Naive thymus-derived CD4-positive, alpha-beta T cell (primary cell): Measurements from ENCODE around the gene ADAMTS6. TPM values are rescaled to one million over a fixed set of nuclear protein-coding genes. Genes with fewer than 3 reads are reported as not detected.

Experiments used
- ATAC-seq: fragments of 150-1000 bp; cut with Tn5 transposase; 2 replicates; pipeline ENCODE4 v1.10.0; 2021; ENCODE audit warnings: mild to moderate bottlenecking, moderate library complexity
- CTCF ChIA-PET: fragments of 350-600 bp; sonication (Branson Sonifier 250); formaldehyde crosslinking; loops from one replicate; lab custom pipeline; 2021; ENCODE audit warnings: antibody characterized with exemption; lab: Charles Lee
- POLR2A ChIA-PET: fragments of 350-600 bp; sonication (Branson Sonifier 250); formaldehyde crosslinking; loops from one replicate; lab custom pipeline; 2021; ENCODE audit warnings: antibody characterized with exemption, inconsistent platforms; lab: Charles Lee
- DNase-seq, 9 donors: peaks; one replicate each; pipeline versions ENCODE4 v3.0.0 to v3.0.0-alpha.2; 2020 to 2022; ENCODE audit warnings: mixed read lengths in 1 of 9
- H3K27ac ChIP-seq: one replicate; pipeline ENCODE4 v1.7.0; 2013; ENCODE audit warnings: mild to moderate bottlenecking, low read depth, low read length, moderate library complexity
- H3K27me3 ChIP-seq, 2 donors: one replicate each; pipeline ENCODE4 v1.7.0; 2013; ENCODE audit warnings: low read length in 2 of 2, mild to moderate bottlenecking in 2 of 2, moderate library complexity in 2 of 2; ENCODE audit not compliant: control insufficient read depth in 2 of 2, insufficient read depth in 2 of 2
- H3K36me3 ChIP-seq, 3 experiments: 1 replicate in 2 of 3; 2 replicates in 1 of 3; pipeline ENCODE4 v1.7.0; 2013; ENCODE audit warnings: low read length in 3 of 3, mild to moderate bottlenecking in 3 of 3, moderate library complexity in 1 of 3; ENCODE audit not compliant: insufficient read depth in 3 of 3, control insufficient read depth in 2 of 3
- H3K4me1 ChIP-seq, 2 donors: one replicate each; pipeline ENCODE4 v1.7.0; 2013; ENCODE audit warnings: low read length in 2 of 2, mild to moderate bottlenecking in 2 of 2, moderate library complexity in 1 of 2; ENCODE audit not compliant: control insufficient read depth in 2 of 2, insufficient read depth in 2 of 2
- H3K4me3 ChIP-seq: 2 replicates; pipeline ENCODE4 v1.7.0; 2013; ENCODE audit warnings: mild to moderate bottlenecking, low read length
- H3K9me3 ChIP-seq, 3 experiments: 1 replicate in 2 of 3; 2 replicates in 1 of 3; pipeline ENCODE4 v1.7.0; 2013; ENCODE audit warnings: low read length in 3 of 3; ENCODE audit not compliant: control insufficient read depth in 2 of 3
- H3K27ac Mint-ChIP-seq, 9 donors: one replicate each; pipeline ENCODE4 v1.8.0; 2020 to 2022; ENCODE audit warnings: mixed read lengths in 9 of 9, mild to moderate bottlenecking in 8 of 9, moderate library complexity in 5 of 9, inconsistent platforms in 2 of 9
- H3K27me3 Mint-ChIP-seq, 5 donors: one replicate each; pipeline ENCODE4 v1.8.0; 2021 to 2022; ENCODE audit warnings: mixed read lengths in 5 of 5, mild to moderate bottlenecking in 1 of 5
- H3K36me3 Mint-ChIP-seq, 5 donors: one replicate each; pipeline ENCODE4 v1.8.0; 2020 to 2022; ENCODE audit warnings: mixed read lengths in 5 of 5, mild to moderate bottlenecking in 3 of 5, inconsistent platforms in 1 of 5
- H3K4me1 Mint-ChIP-seq, 7 donors: one replicate each; pipeline ENCODE4 v1.8.0; 2020 to 2022; ENCODE audit warnings: mixed read lengths in 7 of 7, mild to moderate bottlenecking in 3 of 7, inconsistent platforms in 1 of 7
- H3K4me3 Mint-ChIP-seq, 10 donors: one replicate each; pipeline ENCODE4 v1.8.0; 2020 to 2022; ENCODE audit warnings: mild to moderate bottlenecking in 10 of 10, mixed read lengths in 10 of 10, moderate library complexity in 6 of 10, inconsistent platforms in 2 of 10
- H3K9me3 Mint-ChIP-seq, 11 donors: one replicate each; pipeline ENCODE4 v1.8.0; 2020 to 2022; ENCODE audit warnings: mixed read lengths in 11 of 11, mild to moderate bottlenecking in 4 of 11, inconsistent platforms in 1 of 11, moderate library complexity in 1 of 11
- intact Hi-C, 2 donors: fragments of 100-400 bp; cut with micrococcal nuclease; formaldehyde crosslinking; loops; one replicate each; pipeline ENCODE4 v1.15.1; 2023
- polyA plus RNA-seq, 2 donors: library from polyadenylated mRNA; unstranded; fragments of 300-500 nt; fragmentation: Illumina TruSeq; gene quantifications; one replicate each; pipeline ENCODE4 v1.2.3, GENCODE V29; 2021
- total RNA-seq, 6 experiments: library from RNA in 5 of 6; stranded (reverse) in 5 of 6; gene quantifications; 1 replicate in 5 of 6; 2 replicates in 1 of 6; pipeline ENCODE4 v1.2.3 and lab custom pipeline; 2021 to 2026

The ADAMTS6 gene
- total and polyA plus RNA-seq, 7 experiments from 2014 or later, result 0.14 to 4.5 (median 2.6) TPM

DNA sequence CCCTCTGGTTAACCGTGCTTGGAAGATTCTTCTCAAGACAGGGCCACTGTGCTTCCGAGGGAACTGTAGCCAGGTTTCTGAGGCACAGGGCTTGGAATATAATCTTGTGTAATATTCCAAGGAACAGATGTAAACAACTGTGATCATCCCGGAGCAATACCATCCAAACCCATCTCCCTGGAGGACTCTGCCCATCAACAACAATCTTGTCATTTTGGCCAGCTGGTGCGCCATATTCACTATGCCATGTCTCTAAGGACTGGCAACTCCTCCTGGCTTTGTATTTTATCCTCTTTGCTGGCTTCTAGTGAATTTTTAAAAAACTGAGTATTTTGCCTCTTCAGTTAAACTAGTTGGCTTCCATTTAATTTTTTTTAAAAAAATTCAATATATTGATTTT, 349.3 kb downstream of the ADAMTS6 start:
- H3K27ac Mint-ChIP-seq, result no peak overlapping the region
- no peak for ATAC-seq
- no peak overlapping the region for H3K4me3 Mint-ChIP-seq
- no peaks in the 10 kb centered on the region for H3K36me3 ChIP-seq
- H3K36me3 Mint-ChIP-seq, result no peaks in the 10 kb centered on the region
- no peaks in the 10 kb centered on the region for H3K4me1 Mint-ChIP-seq
- no peaks in the 10 kb centered on the region for H3K27me3 Mint-ChIP-seq
- ChIA-PET CTCF (no interaction called here), POLR2A (no interaction called here)
- H3K27ac ChIP-seq, result no peak overlapping the region
- intact Hi-C loops, result no loop called here
- peaks cover 0 to 2% (median 0%) of the 10 kb centered on the region in 11 donors for H3K9me3 Mint-ChIP-seq
- DNase-seq, result no peak
- H3K4me1 ChIP-seq, result no peaks in the 10 kb centered on the region
- no peaks in the 10 kb centered on the region for H3K9me3 ChIP-seq
- no peak overlapping the region for H3K4me3 ChIP-seq
- H3K27me3 ChIP-seq, result no peaks in the 10 kb centered on the region

- Mint-ChIP-seq H3K9me3 (no peaks in the 10 kb centered on the region), H3K36me3 (no peaks in the 10 kb centered on the region), H3K4me3 (no peak overlapping the region), H3K4me1 (no peaks in the 10 kb centered on the region), H3K27ac (no peak overlapping the region), H3K27me3 (no peaks in the 10 kb centered on the region)
- no peak for DNase-seq
- ChIA-PET POLR2A (no interaction called here), CTCF (no interaction called here)
- Histone ChIP-seq H3K4me1 (no peaks in the 10 kb centered on the region), H3K27ac (no peak overlapping the region), H3K36me3 (no peaks in the 10 kb centered on the region), H3K4me3 (no peak overlapping the region), H3K27me3 (no peaks in the 10 kb centered on the region), H3K9me3 (no peaks in the 10 kb centered on the region)
- intact Hi-C loops, result no loop called here
- no peak for ATAC-seq
These were observed 353.5 kb downstream of the ADAMTS6 start for GRCh38 chr5:65128226-65128625.

GRCh38 chr5:65127161-65127901, 354.4 kb downstream of the ADAMTS6 start:
- ATAC-seq (no peak), DNase-seq (no peak)
- Mint-ChIP-seq H3K4me1 (no peaks in the 10 kb centered on the region), H3K36me3 (no peaks in the 10 kb centered on the region), H3K4me3 (no peak overlapping the region), H3K9me3 (no peaks in the 10 kb centered on the region), H3K27me3 (no peaks in the 10 kb centered on the region), H3K27ac (no peak overlapping the region)
- H3K9me3 ChIP-seq, result no peaks in the 10 kb centered on the region
- CTCF ChIA-PET, result no interaction called here
- H3K36me3 ChIP-seq, result no peaks in the 10 kb centered on the region
- no peaks in the 10 kb centered on the region for H3K4me1 ChIP-seq
- H3K27me3 ChIP-seq, result no peaks in the 10 kb centered on the region
- no peak overlapping the region for H3K27ac ChIP-seq
- intact Hi-C loops, result no loop called here
- no peak overlapping the region for H3K4me3 ChIP-seq
- POLR2A ChIA-PET, result no interaction called here

DNA sequence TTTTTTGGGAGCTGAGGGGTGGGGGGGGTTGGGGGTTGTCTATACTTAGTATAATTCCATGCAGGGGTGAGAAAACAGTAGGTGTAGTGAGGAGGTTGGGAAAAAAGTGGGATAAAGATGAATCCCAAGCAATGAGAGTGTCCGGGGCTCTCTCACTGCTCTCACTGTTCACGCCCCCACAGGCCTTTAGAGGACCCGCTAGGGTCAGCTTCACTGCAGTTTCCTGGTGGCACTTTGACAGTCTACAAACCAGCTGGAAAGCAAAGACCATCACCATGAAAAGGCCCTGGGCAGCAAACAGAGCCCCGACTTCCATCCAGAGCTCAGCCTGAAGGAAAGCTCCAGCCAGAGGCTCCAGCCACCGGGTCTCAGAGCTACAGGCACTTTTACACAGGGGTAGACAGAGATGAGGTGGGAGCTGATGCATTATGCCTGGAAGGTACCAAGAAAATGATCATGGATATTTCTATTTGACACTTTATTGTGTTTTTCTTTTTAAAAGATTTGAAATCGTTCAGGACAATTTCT, 355.1 kb downstream of the ADAMTS6 start:
- Histone ChIP-seq H3K27ac (no peak overlapping the region), H3K36me3 (no peaks in the 10 kb centered on the region), H3K9me3 (no peaks in the 10 kb centered on the region), H3K27me3 (no peaks in the 10 kb centered on the region), H3K4me1 (no peaks in the 10 kb centered on the region), H3K4me3 (no peak overlapping the region)
- POLR2A ChIA-PET, result no interaction called here
- no peaks in the 10 kb centered on the region for H3K9me3 Mint-ChIP-seq
- CTCF ChIA-PET, result no interaction called here
- H3K27me3 Mint-ChIP-seq, result no peaks in the 10 kb centered on the region
- no peak overlapping the region for H3K4me3 Mint-ChIP-seq
- intact Hi-C loops, result no loop called here
- no peak for DNase-seq
- H3K36me3 Mint-ChIP-seq, result no peaks in the 10 kb centered on the region
- ATAC-seq, result no peak
- H3K4me1 Mint-ChIP-seq, result no peaks in the 10 kb centered on the region
- H3K27ac Mint-ChIP-seq, result no peak overlapping the region

DNA sequence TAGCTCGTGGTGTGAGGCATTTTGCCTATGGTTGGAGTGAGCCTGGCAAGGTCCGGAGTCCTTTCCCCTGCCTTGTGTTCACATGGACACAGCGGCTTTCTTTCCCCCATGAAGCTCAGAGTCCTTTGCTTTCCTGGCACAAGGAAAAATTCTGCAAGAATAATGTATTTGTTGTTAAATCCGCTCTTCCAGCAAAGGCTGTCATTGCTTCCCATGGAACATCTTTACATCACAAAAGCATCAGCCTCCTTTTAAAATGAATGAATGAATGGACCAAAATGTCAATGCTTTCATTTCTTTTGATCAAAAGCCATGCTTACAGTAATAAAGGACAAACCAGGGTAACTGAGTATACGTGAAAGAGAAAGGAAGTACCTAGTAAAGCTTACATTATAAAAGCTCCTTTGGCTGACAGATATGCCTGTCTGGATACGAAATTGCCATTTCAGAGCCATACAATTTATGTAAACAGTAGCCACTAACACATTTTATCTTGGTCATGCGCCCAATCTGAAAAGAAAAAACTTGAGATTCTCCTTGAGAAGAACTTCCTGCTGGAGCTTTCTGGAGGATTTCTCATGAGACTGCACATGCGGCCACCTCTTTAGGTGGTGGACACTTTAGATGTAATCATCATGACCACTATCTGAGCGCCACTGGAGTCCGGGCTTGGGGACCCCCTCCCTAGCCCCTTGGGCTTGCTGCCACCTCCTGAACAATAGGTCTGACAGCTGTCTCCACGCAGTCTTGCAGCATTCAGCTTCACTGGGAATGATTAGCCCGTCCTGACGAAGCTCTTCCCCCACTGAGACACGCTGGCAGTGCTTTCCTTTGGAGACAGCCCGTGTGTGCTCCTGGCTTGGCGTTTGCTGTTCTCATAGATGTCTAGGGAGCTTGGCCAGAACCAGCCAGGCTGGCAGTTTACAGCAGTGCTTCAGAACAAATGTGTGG, 355.9 kb downstream of the ADAMTS6 start:
- Mint-ChIP-seq H3K36me3 (no peaks in the 10 kb centered on the region), H3K4me3 (no peak overlapping the region), H3K4me1 (no peaks in the 10 kb centered on the region), H3K27me3 (no peaks in the 10 kb centered on the region), H3K9me3 (no peaks in the 10 kb centered on the region), H3K27ac (peak overlapping the region in 1 of 9 donors; percentile 14)
- ChIA-PET POLR2A (no interaction called here), CTCF (interaction anchor here (0.6 kb wide), 1 partner anchor 411 kb away, joined by 3 read pairs; no protein-coding TSS in a partner anchor)
- Histone ChIP-seq H3K36me3 (no peaks in the 10 kb centered on the region), H3K27ac (no peak overlapping the region), H3K9me3 (no peaks in the 10 kb centered on the region), H3K4me1 (no peaks in the 10 kb centered on the region), H3K4me3 (no peak overlapping the region), H3K27me3 (no peaks in the 10 kb centered on the region)
- DNase-seq (no peak), ATAC-seq (no peak)
- intact Hi-C loops, result no loop called here

GRCh38 chr5:65121880-65122436, 359.8 kb downstream of the ADAMTS6 start:
- H3K27me3 ChIP-seq, result peaks cover 0 to 5% of the 10 kb centered on the region in 2 donors
- Mint-ChIP-seq H3K4me1 (no peaks in the 10 kb centered on the region), H3K27ac (no peak overlapping the region), H3K36me3 (peaks cover 0 to 7% (median 5%) of the 10 kb centered on the region in 5 donors), H3K27me3 (peaks cover 0 to 8% (median 0%) of the 10 kb centered on the region in 5 donors), H3K9me3 (peaks cover 0 to 16% (median 4%) of the 10 kb centered on the region in 11 donors), H3K4me3 (no peak overlapping the region)
- DNase-seq (no peak), ATAC-seq (no peak)
- H3K4me1 ChIP-seq, result no peaks in the 10 kb centered on the region
- no peaks in the 10 kb centered on the region for H3K36me3 ChIP-seq
- peaks cover 0 to 8% (median 0%) of the 10 kb centered on the region in 3 experiments for H3K9me3 ChIP-seq
- no peak overlapping the region for H3K27ac ChIP-seq
- ChIA-PET POLR2A (no interaction called here), CTCF (no interaction called here)
- no peak overlapping the region for H3K4me3 ChIP-seq
- intact Hi-C loops, result no loop called here
